ENCODE measurements around the gene SYT14.

DNA sequence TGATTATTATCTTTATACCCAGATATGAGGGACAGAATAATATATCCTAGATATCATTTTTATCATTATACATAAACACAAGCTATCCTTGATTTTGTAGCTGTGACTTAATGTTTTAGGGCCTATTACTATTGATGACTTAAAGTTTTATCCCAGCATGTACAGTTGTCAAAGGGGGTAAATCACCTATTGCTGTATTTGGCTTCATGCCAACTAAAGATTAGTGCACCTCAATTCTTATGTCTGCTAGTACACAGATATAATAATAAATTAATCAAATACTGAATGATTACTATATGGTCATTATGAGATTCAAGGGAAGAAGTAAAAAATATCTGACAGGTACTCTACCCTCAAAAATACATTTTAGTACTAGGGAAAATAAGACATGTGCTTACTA lies 84.0 kb downstream of the SYT14 start:
- TF ChIP-seq POLR2A (IDR thresholded peaks at IDR 0.05): no peak
- no peak for TF ChIP-seq CTCF (IDR thresholded peaks at IDR 0.05)
